ENCODE data around the gene CPVL. TPM values are rescaled to one million over a fixed set of nuclear protein-coding genes. Genes with fewer than 3 reads are reported as not detected.
A peak's percentile ranks its signal among the peaks of the same experiment; 100 is the strongest.

Gene CPVL
- total RNA-seq, 2 donors from 2014 or later = 4.0 to 17.9 TPM

GRCh38 chr7:28961972-28962371 lies 184.4 kb downstream of the CPVL start:
- H3K27ac ChIP-seq = no peak overlapping the region
- DNase-seq = no peak
- no peaks in the 10 kb centered on the region for H3K36me3 ChIP-seq (replicated peaks in 1 of 2; ENCODE audit: insufficient read depth in 1 of 2, low read depth in 2 of 2)
- no peak for ATAC-seq
- H3K4me3 ChIP-seq = no peak overlapping the region
- H3K27me3 ChIP-seq = no peaks in the 10 kb centered on the region
- 71 to 74% methylated on average over 5 of the region's 5 CpGs for WGBS, 2 donors
- no peak for TF ChIP-seq CTCF (IDR thresholded peaks at IDR 0.05)
- TF ChIP-seq POLR2A (IDR thresholded peaks at IDR 0.05) = no peak
- peaks cover 12% of the 10 kb centered on the region for H3K4me1 ChIP-seq
- H3K9me3 ChIP-seq = no peaks in the 10 kb centered on the region
- intact Hi-C loops (cut with DNase I) = no loop called here

GRCh38 chr7:28960071-28960840 lies 186.1 kb downstream of the CPVL start:
- 79 to 83% methylated on average over 7 of the region's 7 CpGs for WGBS, 2 donors
- H3K4me1 ChIP-seq = peaks cover 28% of the 10 kb centered on the region
- no peak for TF ChIP-seq POLR2A (IDR thresholded peaks at IDR 0.05)
- TF ChIP-seq CTCF (IDR thresholded peaks at IDR 0.05) = no peak

GRCh38 chr7:28958980-28959347 lies 187.4 kb downstream of the CPVL start:
- TF ChIP-seq POLR2A (IDR thresholded peaks at IDR 0.05) = no peak
- TF ChIP-seq CTCF (IDR thresholded peaks at IDR 0.05) = no peak
- DNase-seq (no peak), ATAC-seq (no peak)
- Histone ChIP-seq H3K27ac (no peak overlapping the region), H3K9me3 (no peaks in the 10 kb centered on the region), H3K4me1 (peaks cover 28% of the 10 kb centered on the region), H3K36me3 (replicated peaks in 1 of 2; ENCODE audit: insufficient read depth in 1 of 2, low read depth in 2 of 2) (no peaks in the 10 kb centered on the region), H3K27me3 (no peaks in the 10 kb centered on the region), H3K4me3 (no peak overlapping the region)
- intact Hi-C loops (cut with DNase I) = no loop called here
- WGBS, 2 donors = 73 to 89% methylated on average over 5 to 6 of the region's 6 CpGs

More at GRCh38 chr7:28960071-28960840, 186.1 kb downstream of the CPVL start:
- no peaks in the 10 kb centered on the region for H3K36me3 ChIP-seq (replicated peaks in 1 of 2; ENCODE audit: insufficient read depth in 1 of 2, low read depth in 2 of 2)
- intact Hi-C loops (cut with DNase I) = no loop called here
- ATAC-seq (no peak), DNase-seq (no peak)
- no peaks in the 10 kb centered on the region for H3K9me3 ChIP-seq
- H3K27me3 ChIP-seq = no peaks in the 10 kb centered on the region
- H3K27ac ChIP-seq = no peak overlapping the region
- no peak overlapping the region for H3K4me3 ChIP-seq

- intact Hi-C loops (cut with DNase I) = no loop called here
- peaks cover 28% of the 10 kb centered on the region for H3K4me1 ChIP-seq
- H3K9me3 ChIP-seq = no peaks in the 10 kb centered on the region
- DNase-seq = peak; percentile 46 to 64 (median 62)
- H3K4me3 ChIP-seq = no peak within 1 kb of the TSS
- H3K27ac ChIP-seq = peak within 1 kb of the TSS in 1 of 4 donors; percentile 22
- no peaks in the 10 kb centered on the region for H3K36me3 ChIP-seq (replicated peaks in 1 of 2; ENCODE audit: insufficient read depth in 1 of 2, low read depth in 2 of 2)
- 18 to 61% methylated on average over 29 to 65 of the region's 66 CpGs for WGBS, 2 donors
- TF ChIP-seq POLR2A (IDR thresholded peaks at IDR 0.05) (no peak), CTCF (IDR thresholded peaks at IDR 0.05) (no peak)
- no peaks in the 10 kb centered on the region for H3K27me3 ChIP-seq
- peak; percentile 10 for ATAC-seq
These were observed 187.9 kb downstream of the CPVL start, which contains the start of gene TRIL for GRCh38 chr7:28958235-28958979. Gene TRIL (minus strand): TSS chr7:28958330. CDS start chr7:28958046, 284 bp downstream.

Measured in body of pancreas (tissue), 4 donors.